Mesenchymal stem cell (in vitro differentiated cells and primary cell): ENCODE measurements around the gene LTF.
A peak's percentile ranks its signal among the peaks of the same experiment; 100 is the strongest.
"Not testable (repeated sequence)": the region's sequence is repeated elsewhere in the genome, so short reads cannot be mapped to it uniquely, and the experiment has no call there.

Experiments
- DNase-seq: peaks from one replicate; pipeline ENCODE4 v3.0.0-alpha.2; 2013
- H2AFZ ChIP-seq: one replicate; pipeline ENCODE4 v1.6.1; 2013; ENCODE audit warnings: low read depth, mild to moderate bottlenecking, control low read depth, inconsistent platforms, low read length, moderate library complexity
- H2AK5ac ChIP-seq: 2 replicates; pipeline ENCODE4 v1.6.1; 2013; ENCODE audit warnings: low read length, moderate library complexity, mild to moderate bottlenecking, inconsistent platforms; ENCODE audit not compliant: severe bottlenecking
- H2BK120ac ChIP-seq: one replicate; pipeline ENCODE4 v1.6.1; 2013; ENCODE audit warnings: low read depth, mild to moderate bottlenecking, inconsistent platforms, low read length, moderate library complexity
- H2BK12ac ChIP-seq, 2 experiments: one replicate each; pipeline ENCODE4 v1.6.1; 2013; ENCODE audit warnings: inconsistent platforms in 2 of 2, low read length in 2 of 2, mild to moderate bottlenecking in 2 of 2, moderate library complexity in 2 of 2, control low read depth in 1 of 2
- H2BK15ac ChIP-seq: one replicate; pipeline ENCODE4 v1.6.1; 2013; ENCODE audit warnings: mild to moderate bottlenecking, low read depth, inconsistent platforms; ENCODE audit not compliant: poor library complexity, severe bottlenecking
- H2BK5ac ChIP-seq: 2 replicates; pipeline ENCODE4 v1.6.1; 2013; ENCODE audit warnings: low read depth, mild to moderate bottlenecking, low read length, control low read depth, inconsistent platforms; ENCODE audit not compliant: poor library complexity, severe bottlenecking
- H3K14ac ChIP-seq, 2 experiments: one replicate each; pipeline ENCODE4 v1.6.1; 2013; ENCODE audit warnings: inconsistent platforms in 2 of 2, low read length in 2 of 2, control low read depth in 1 of 2, mild to moderate bottlenecking in 1 of 2, moderate library complexity in 1 of 2
- H3K18ac ChIP-seq, 2 experiments: one replicate each; pipeline ENCODE4 v1.6.1; 2013; ENCODE audit warnings: inconsistent platforms in 2 of 2, low read length in 2 of 2, control low read depth in 1 of 2, low read depth in 1 of 2, mild to moderate bottlenecking in 1 of 2
- H3K23ac ChIP-seq, 2 experiments: one replicate each; pipeline ENCODE4 v1.6.1; 2013; ENCODE audit warnings: inconsistent platforms in 2 of 2, low read length in 2 of 2, mild to moderate bottlenecking in 2 of 2, moderate library complexity in 2 of 2, control low read depth in 1 of 2
- H3K27ac ChIP-seq: 2 replicates; pipeline ENCODE4 v1.5.1; 2013; ENCODE audit warnings: mild to moderate bottlenecking, moderate library complexity, low read length, control low read depth, inconsistent platforms; ENCODE audit not compliant: poor library complexity, severe bottlenecking
- H3K27me3 ChIP-seq, 2 experiments: 2 replicates each; pipeline versions ENCODE4 v1.6.1 to v1.7.0; 2013; ENCODE audit warnings: low read length in 2 of 2, mild to moderate bottlenecking in 2 of 2, moderate library complexity in 2 of 2, control low read depth in 1 of 2, inconsistent platforms in 1 of 2; ENCODE audit not compliant: control insufficient read depth in 1 of 2, insufficient read depth in 1 of 2
- H3K36me3 ChIP-seq, 2 experiments: 2 replicates each; pipeline versions ENCODE4 v1.6.1 to v1.7.0; 2013; ENCODE audit warnings: low read length in 2 of 2, control low read depth in 1 of 2, inconsistent platforms in 1 of 2, low read depth in 1 of 2, mild to moderate bottlenecking in 1 of 2; ENCODE audit not compliant: insufficient read depth in 2 of 2, control insufficient read depth in 1 of 2
- H3K4ac ChIP-seq, 2 experiments: one replicate each; pipeline ENCODE4 v1.6.1; 2013; ENCODE audit warnings: inconsistent platforms in 2 of 2, low read length in 2 of 2, mild to moderate bottlenecking in 2 of 2, moderate library complexity in 2 of 2, control low read depth in 1 of 2, low read depth in 1 of 2
- H3K4me1 ChIP-seq: 2 replicates; pipeline ENCODE4 v1.6.1; 2013; ENCODE audit warnings: low read depth, low read length, control low read depth; ENCODE audit not compliant: control insufficient read depth, insufficient read depth
- H3K4me2 ChIP-seq: 2 replicates; pipeline ENCODE4 v1.6.1; 2013; ENCODE audit warnings: low read length, mild to moderate bottlenecking, inconsistent platforms; ENCODE audit not compliant: poor library complexity, severe bottlenecking
- H3K4me3 ChIP-seq, 2 experiments: 2 replicates each; pipeline versions ENCODE4 v1.5.1 to v1.7.0; 2013; ENCODE audit warnings: low read length in 2 of 2, mild to moderate bottlenecking in 2 of 2, control low read depth in 1 of 2, low read depth in 1 of 2; ENCODE audit not compliant: insufficient read depth in 1 of 2
- H3K79me1 ChIP-seq: replicated peaks from 2 replicates; pipeline ENCODE4 v1.6.1; 2013; ENCODE audit warnings: mild to moderate bottlenecking, control low read depth, low read length, inconsistent platforms; ENCODE audit not compliant: poor library complexity, severe bottlenecking
- H3K9ac ChIP-seq: 2 replicates; pipeline ENCODE4 v1.7.0; 2013; ENCODE audit warnings: mild to moderate bottlenecking, low read length, moderate library complexity
- H3K9me3 ChIP-seq: 2 replicates; pipeline ENCODE4 v1.7.0; 2013; ENCODE audit warnings: mild to moderate bottlenecking, low read length; ENCODE audit not compliant: control insufficient read depth
- H4K8ac ChIP-seq: one replicate; pipeline ENCODE4 v1.6.1; 2013; ENCODE audit warnings: inconsistent platforms, mild to moderate bottlenecking, low read length, moderate library complexity
- H4K91ac ChIP-seq: one replicate; pipeline ENCODE4 v1.6.1; 2013; ENCODE audit warnings: mild to moderate bottlenecking, low read length, inconsistent platforms
- WGBS: methylation state at CpG from one replicate; pipeline ENCODE4 v1.1.7; 2013; ENCODE audit warnings: mixed read lengths; 5-methylcytosine and 5-hydroxymethylcytosine counted together

LTF gene

DNA sequence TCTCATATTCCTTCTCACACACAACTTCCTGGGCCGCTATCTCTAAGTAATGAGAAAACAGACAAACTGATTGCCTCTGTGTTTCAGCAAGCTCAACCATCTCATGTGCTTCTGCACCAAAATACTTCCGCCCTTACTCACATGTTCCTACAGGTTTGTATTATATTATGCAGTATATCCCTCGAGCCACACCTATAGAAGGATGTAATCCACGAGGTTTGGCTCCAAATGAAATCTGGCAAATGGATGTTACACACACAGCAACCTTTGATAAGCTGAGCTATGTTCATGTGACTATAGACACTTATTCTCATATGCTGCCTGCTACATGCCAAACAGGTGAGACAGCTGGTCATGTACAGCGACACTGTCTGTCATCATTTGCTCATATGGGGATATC lies 35.0 kb downstream of the LTF start:
- Histone ChIP-seq H4K91ac (no peak overlapping the region), H3K79me1 (no peaks in the 10 kb centered on the region), H3K9me3 (no peaks in the 10 kb centered on the region), H3K14ac (no peak overlapping the region), H3K9ac (no peak overlapping the region), H3K4me2 (no peak overlapping the region), H3K18ac (no peak overlapping the region), H2AFZ (no peak overlapping the region), H2BK5ac (no peak overlapping the region), H2BK12ac (no peak overlapping the region), H3K27me3 (peaks cover 2 to 9% of the 10 kb centered on the region in 2 experiments), H4K8ac (no peak overlapping the region), H3K4me1 (no peaks in the 10 kb centered on the region), H3K4me3 (no peak overlapping the region), H2AK5ac (no peak overlapping the region), H3K4ac (no peak overlapping the region), H2BK15ac (no peak overlapping the region), H3K36me3 (no peaks in the 10 kb centered on the region), H2BK120ac (no peak overlapping the region), H3K27ac (no peak overlapping the region), H3K23ac (no peak overlapping the region)
- DNase-seq = no peak
- 76% methylated on average over 5 of the region's 5 CpGs for WGBS

DNA sequence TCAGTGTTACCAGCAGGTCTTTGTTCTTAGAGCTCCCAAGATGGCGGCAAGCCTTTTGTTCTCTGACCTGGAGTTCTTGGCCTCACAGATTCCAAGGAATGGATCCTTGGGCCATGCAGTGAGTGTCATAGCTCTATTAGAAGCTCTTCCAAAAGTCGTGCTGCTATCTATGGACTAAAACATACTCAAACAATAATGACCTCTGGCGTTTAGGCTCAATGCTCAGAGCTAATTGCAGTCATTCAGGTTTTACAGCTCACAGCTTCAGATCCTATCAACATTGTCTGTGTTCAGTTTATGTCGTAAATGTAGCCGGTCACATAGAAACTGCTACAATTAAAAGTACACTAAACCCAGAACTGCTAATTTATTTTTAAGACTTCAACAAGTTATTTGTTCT lies 35.5 kb downstream of the LTF start:
- H3K36me3 ChIP-seq = no peaks in the 10 kb centered on the region
- no peak overlapping the region for H3K27ac ChIP-seq
- no peak overlapping the region for H3K4me3 ChIP-seq
- DNase-seq = no peak
- no peak overlapping the region for H3K9ac ChIP-seq
- H3K4me2 ChIP-seq = no peak overlapping the region
- no peak overlapping the region for H4K91ac ChIP-seq
- H3K23ac ChIP-seq = no peak overlapping the region
- no peak overlapping the region for H2BK12ac ChIP-seq
- no peak overlapping the region for H4K8ac ChIP-seq
- H2BK5ac ChIP-seq = no peak overlapping the region
- H3K4me1 ChIP-seq = no peaks in the 10 kb centered on the region
- H3K4ac ChIP-seq = no peak overlapping the region
- peaks cover 0 to 5% of the 10 kb centered on the region in 2 experiments for H3K27me3 ChIP-seq
- H2BK15ac ChIP-seq = no peak overlapping the region
- H3K14ac ChIP-seq = no peak overlapping the region
- no peaks in the 10 kb centered on the region for H3K79me1 ChIP-seq
- H3K18ac ChIP-seq = no peak overlapping the region
- no peak overlapping the region for H2AFZ ChIP-seq
- WGBS = 40% methylated on average over 5 of the region's 5 CpGs
- H3K9me3 ChIP-seq = no peaks in the 10 kb centered on the region
- no peak overlapping the region for H2BK120ac ChIP-seq
- H2AK5ac ChIP-seq = no peak overlapping the region

- H2BK120ac ChIP-seq = no peak overlapping the region
- H2BK5ac ChIP-seq = no peak overlapping the region
- H4K91ac ChIP-seq = no peak overlapping the region
- no peaks in the 10 kb centered on the region for H3K4me1 ChIP-seq
- H3K4me2 ChIP-seq = no peak overlapping the region
- no peak overlapping the region for H3K18ac ChIP-seq
- no peak overlapping the region for H3K4me3 ChIP-seq
- no peaks in the 10 kb centered on the region for H3K36me3 ChIP-seq
- no peak overlapping the region for H3K4ac ChIP-seq
- no peak overlapping the region for H2BK15ac ChIP-seq
- H3K14ac ChIP-seq = peak overlapping the region in 1 of 2 experiments; percentile 41
- no peak overlapping the region for H3K9ac ChIP-seq
- WGBS = 94% methylated on average over 10 of the region's 10 CpGs
- no peak overlapping the region for H2BK12ac ChIP-seq
- no peak overlapping the region for H2AK5ac ChIP-seq
- H3K27me3 ChIP-seq = peaks cover 0 to 2% of the 10 kb centered on the region in 2 experiments
- no peak overlapping the region for H3K23ac ChIP-seq
- no peaks in the 10 kb centered on the region for H3K9me3 ChIP-seq
- H2AFZ ChIP-seq = no peak overlapping the region
- H3K27ac ChIP-seq = no peak overlapping the region
- no peaks in the 10 kb centered on the region for H3K79me1 ChIP-seq
- no peak for DNase-seq
- no peak overlapping the region for H4K8ac ChIP-seq
Measured at GRCh38 chr3:46427916-46428833, 36.5 kb downstream of the LTF start.

GRCh38 chr3:46427404-46427803 lies 37.3 kb downstream of the LTF start:
- not testable (repeated sequence) for H4K8ac ChIP-seq, H3K36me3 ChIP-seq, H3K23ac ChIP-seq, H3K14ac ChIP-seq, H3K9me3 ChIP-seq, H2BK5ac ChIP-seq, H4K91ac ChIP-seq, H2AFZ ChIP-seq, H3K9ac ChIP-seq, H3K27me3 ChIP-seq, H2BK15ac ChIP-seq, H3K79me1 ChIP-seq, H2BK12ac ChIP-seq, DNase-seq, H3K4me2 ChIP-seq, H3K18ac ChIP-seq, H3K27ac ChIP-seq, H3K4me3 ChIP-seq, H3K4me1 ChIP-seq, H3K4ac ChIP-seq, H2BK120ac ChIP-seq, H2AK5ac ChIP-seq
- 81% methylated on average over 2 of the region's 8 CpGs for WGBS
